Naive thymus-derived CD4-positive, alpha-beta T cell (primary cell): ENCODE results near the gene FBLN1. TPM values are rescaled to one million over a fixed set of nuclear protein-coding genes. Genes with fewer than 3 reads are reported as not detected.
A peak's percentile ranks its signal among the peaks of the same experiment; 100 is the strongest.

Experiments
- ATAC-seq: fragments of 150-1000 bp; cut with Tn5 transposase; 2 replicates; pipeline ENCODE4 v1.10.0; 2021; ENCODE audit warnings: mild to moderate bottlenecking, moderate library complexity
- CTCF ChIA-PET: fragments of 350-600 bp; sonication (Branson Sonifier 250); formaldehyde crosslinking; loops from one replicate; lab custom pipeline; 2021; ENCODE audit warnings: antibody characterized with exemption; lab: Charles Lee
- POLR2A ChIA-PET: fragments of 350-600 bp; sonication (Branson Sonifier 250); formaldehyde crosslinking; loops from one replicate; lab custom pipeline; 2021; ENCODE audit warnings: antibody characterized with exemption, inconsistent platforms; lab: Charles Lee
- DNase-seq, 9 donors: peaks; one replicate each; pipeline versions ENCODE4 v3.0.0 to v3.0.0-alpha.2; 2020 to 2022; ENCODE audit warnings: mixed read lengths in 1 of 9
- H3K27ac ChIP-seq: one replicate; pipeline ENCODE4 v1.7.0; 2013; ENCODE audit warnings: mild to moderate bottlenecking, low read depth, low read length, moderate library complexity
- H3K27me3 ChIP-seq, 2 donors: one replicate each; pipeline ENCODE4 v1.7.0; 2013; ENCODE audit warnings: low read length in 2 of 2, mild to moderate bottlenecking in 2 of 2, moderate library complexity in 2 of 2; ENCODE audit not compliant: control insufficient read depth in 2 of 2, insufficient read depth in 2 of 2
- H3K36me3 ChIP-seq, 3 experiments: 1 replicate in 2 of 3; 2 replicates in 1 of 3; pipeline ENCODE4 v1.7.0; 2013; ENCODE audit warnings: low read length in 3 of 3, mild to moderate bottlenecking in 3 of 3, moderate library complexity in 1 of 3; ENCODE audit not compliant: insufficient read depth in 3 of 3, control insufficient read depth in 2 of 3
- H3K4me1 ChIP-seq, 2 donors: one replicate each; pipeline ENCODE4 v1.7.0; 2013; ENCODE audit warnings: low read length in 2 of 2, mild to moderate bottlenecking in 2 of 2, moderate library complexity in 1 of 2; ENCODE audit not compliant: control insufficient read depth in 2 of 2, insufficient read depth in 2 of 2
- H3K4me3 ChIP-seq: 2 replicates; pipeline ENCODE4 v1.7.0; 2013; ENCODE audit warnings: mild to moderate bottlenecking, low read length
- H3K9me3 ChIP-seq, 3 experiments: 1 replicate in 2 of 3; 2 replicates in 1 of 3; pipeline ENCODE4 v1.7.0; 2013; ENCODE audit warnings: low read length in 3 of 3; ENCODE audit not compliant: control insufficient read depth in 2 of 3
- H3K27ac Mint-ChIP-seq, 9 donors: one replicate each; pipeline ENCODE4 v1.8.0; 2020 to 2022; ENCODE audit warnings: mixed read lengths in 9 of 9, mild to moderate bottlenecking in 8 of 9, moderate library complexity in 5 of 9, inconsistent platforms in 2 of 9
- H3K27me3 Mint-ChIP-seq, 5 donors: one replicate each; pipeline ENCODE4 v1.8.0; 2021 to 2022; ENCODE audit warnings: mixed read lengths in 5 of 5, mild to moderate bottlenecking in 1 of 5
- H3K36me3 Mint-ChIP-seq, 5 donors: one replicate each; pipeline ENCODE4 v1.8.0; 2020 to 2022; ENCODE audit warnings: mixed read lengths in 5 of 5, mild to moderate bottlenecking in 3 of 5, inconsistent platforms in 1 of 5
- H3K4me1 Mint-ChIP-seq, 7 donors: one replicate each; pipeline ENCODE4 v1.8.0; 2020 to 2022; ENCODE audit warnings: mixed read lengths in 7 of 7, mild to moderate bottlenecking in 3 of 7, inconsistent platforms in 1 of 7
- H3K4me3 Mint-ChIP-seq, 10 donors: one replicate each; pipeline ENCODE4 v1.8.0; 2020 to 2022; ENCODE audit warnings: mild to moderate bottlenecking in 10 of 10, mixed read lengths in 10 of 10, moderate library complexity in 6 of 10, inconsistent platforms in 2 of 10
- H3K9me3 Mint-ChIP-seq, 11 donors: one replicate each; pipeline ENCODE4 v1.8.0; 2020 to 2022; ENCODE audit warnings: mixed read lengths in 11 of 11, mild to moderate bottlenecking in 4 of 11, inconsistent platforms in 1 of 11, moderate library complexity in 1 of 11
- intact Hi-C, 2 donors: fragments of 100-400 bp; cut with micrococcal nuclease; formaldehyde crosslinking; loops; one replicate each; pipeline ENCODE4 v1.15.1; 2023
- polyA plus RNA-seq, 2 donors: library from polyadenylated mRNA; unstranded; fragments of 300-500 nt; fragmentation: Illumina TruSeq; gene quantifications; one replicate each; pipeline ENCODE4 v1.2.3, GENCODE V29; 2021
- total RNA-seq, 6 experiments: library from RNA in 5 of 6; stranded (reverse) in 5 of 6; gene quantifications; 1 replicate in 5 of 6; 2 replicates in 1 of 6; pipeline ENCODE4 v1.2.3 and lab custom pipeline; 2021 to 2026

The FBLN1 gene
- total and polyA plus RNA-seq, 7 experiments from 2014 or later: 0.11 to 1.1 TPM; not detected in 5

GRCh38 chr22:45636683-45637082 lies 134.0 kb downstream of the FBLN1 start:
- DNase-seq: no peak
- Mint-ChIP-seq H3K36me3 (no peaks in the 10 kb centered on the region), H3K4me1 (peaks cover 0 to 18% (median 0%) of the 10 kb centered on the region in 7 donors), H3K9me3 (peaks cover 0 to 2% (median 0%) of the 10 kb centered on the region in 11 donors), H3K27me3 (peaks cover 42 to 66% (median 52%) of the 10 kb centered on the region in 5 donors), H3K4me3 (no peak overlapping the region), H3K27ac (no peak overlapping the region)
- H3K4me3 ChIP-seq: no peak overlapping the region
- no peak overlapping the region for H3K27ac ChIP-seq
- no peaks in the 10 kb centered on the region for H3K4me1 ChIP-seq
- peaks cover 3 to 8% of the 10 kb centered on the region in 2 donors for H3K27me3 ChIP-seq
- ATAC-seq: no peak
- H3K36me3 ChIP-seq: no peaks in the 10 kb centered on the region
- intact Hi-C loops: no loop called here
- H3K9me3 ChIP-seq: no peaks in the 10 kb centered on the region
- ChIA-PET CTCF (no interaction called here), POLR2A (no interaction called here)

- Histone ChIP-seq H3K27ac (no peak overlapping the region), H3K36me3 (no peaks in the 10 kb centered on the region), H3K9me3 (no peaks in the 10 kb centered on the region), H3K27me3 (peaks cover 3% of the 10 kb centered on the region in 2 donors), H3K4me1 (no peaks in the 10 kb centered on the region), H3K4me3 (no peak overlapping the region)
- CTCF ChIA-PET: no interaction called here
- intact Hi-C loops: no loop called here
- Mint-ChIP-seq H3K4me3 (no peak overlapping the region), H3K9me3 (no peaks in the 10 kb centered on the region), H3K4me1 (peaks cover 0 to 25% (median 0%) of the 10 kb centered on the region in 7 donors), H3K27me3 (peaks cover 46 to 65% (median 48%) of the 10 kb centered on the region in 5 donors), H3K36me3 (no peaks in the 10 kb centered on the region), H3K27ac (no peak overlapping the region)
- ATAC-seq: no peak
- no peak for DNase-seq
- POLR2A ChIA-PET: no interaction called here
Measured at GRCh38 chr22:45638197-45638596, 135.5 kb downstream of the FBLN1 start.

GRCh38 chr22:45638834-45639746 lies 136.4 kb downstream of the FBLN1 start:
- H3K9me3 ChIP-seq: no peaks in the 10 kb centered on the region
- Mint-ChIP-seq H3K4me1 (peaks cover 0 to 25% (median 0%) of the 10 kb centered on the region in 7 donors), H3K36me3 (no peaks in the 10 kb centered on the region), H3K27ac (peak overlapping the region in 2 of 9 donors; percentile 43 to 46), H3K9me3 (no peaks in the 10 kb centered on the region), H3K27me3 (peaks cover 41 to 65% (median 46%) of the 10 kb centered on the region in 5 donors), H3K4me3 (peak overlapping the region in 1 of 10 donors; percentile 37)
- H3K27me3 ChIP-seq: peaks cover 3% of the 10 kb centered on the region in 2 donors
- DNase-seq (no peak), ATAC-seq (peak; percentile 67)
- no peaks in the 10 kb centered on the region for H3K36me3 ChIP-seq
- intact Hi-C loops: no loop called here
- CTCF ChIA-PET: interaction anchor here (0.6 kb wide), 1 partner anchor 674 kb away, joined by 3 read pairs; no protein-coding TSS in a partner anchor
- no peak overlapping the region for H3K4me3 ChIP-seq
- H3K4me1 ChIP-seq: no peaks in the 10 kb centered on the region
- H3K27ac ChIP-seq: no peak overlapping the region
- POLR2A ChIA-PET: no interaction called here

GRCh38 chr22:45639747-45640102 lies 137.0 kb downstream of the FBLN1 start:
- peaks cover 3 to 5% of the 10 kb centered on the region in 2 donors for H3K27me3 ChIP-seq
- Mint-ChIP-seq H3K4me3 (peak overlapping the region in 1 of 10 donors; percentile 12), H3K36me3 (no peaks in the 10 kb centered on the region), H3K27me3 (peaks cover 40 to 66% (median 48%) of the 10 kb centered on the region in 5 donors), H3K4me1 (peaks cover 0 to 25% (median 0%) of the 10 kb centered on the region in 7 donors), H3K9me3 (no peaks in the 10 kb centered on the region), H3K27ac (peak overlapping the region in 2 of 9 donors; percentile 9 to 41)
- ATAC-seq (no peak), DNase-seq (no peak)
- H3K36me3 ChIP-seq: no peaks in the 10 kb centered on the region
- H3K4me1 ChIP-seq: no peaks in the 10 kb centered on the region
- POLR2A ChIA-PET: no interaction called here
- no peak overlapping the region for H3K27ac ChIP-seq
- intact Hi-C loops: no loop called here
- H3K4me3 ChIP-seq: no peak overlapping the region
- H3K9me3 ChIP-seq: no peaks in the 10 kb centered on the region
- CTCF ChIA-PET: interaction anchor here (0.6 kb wide), 1 partner anchor 673 kb away, joined by 3 read pairs; no protein-coding TSS in a partner anchor

GRCh38 chr22:45640291-45640940 lies 137.7 kb downstream of the FBLN1 start:
- H3K27me3 Mint-ChIP-seq: peaks cover 45 to 65% (median 51%) of the 10 kb centered on the region in 5 donors
- Histone ChIP-seq H3K9me3 (no peaks in the 10 kb centered on the region), H3K27me3 (peaks cover 1 to 12% of the 10 kb centered on the region in 2 donors), H3K27ac (no peak overlapping the region), H3K4me1 (peaks cover 0 to 6% of the 10 kb centered on the region in 2 donors), H3K36me3 (no peaks in the 10 kb centered on the region), H3K4me3 (no peak overlapping the region)
- intact Hi-C loops: no loop called here
- no peak for DNase-seq
- CTCF ChIA-PET: no interaction called here
- no peak for ATAC-seq
- H3K4me1 Mint-ChIP-seq: peaks cover 0 to 25% (median 0%) of the 10 kb centered on the region in 7 donors
- H3K4me3 Mint-ChIP-seq: no peak overlapping the region
- POLR2A ChIA-PET: no interaction called here
- no peaks in the 10 kb centered on the region for H3K36me3 Mint-ChIP-seq
- no peak overlapping the region for H3K27ac Mint-ChIP-seq
- no peaks in the 10 kb centered on the region for H3K9me3 Mint-ChIP-seq

- H3K4me3 Mint-ChIP-seq: no peak overlapping the region
- H3K36me3 Mint-ChIP-seq: no peaks in the 10 kb centered on the region
- ChIA-PET POLR2A (no interaction called here), CTCF (no interaction called here)
- Histone ChIP-seq H3K4me3 (no peak overlapping the region), H3K27ac (no peak overlapping the region), H3K36me3 (no peaks in the 10 kb centered on the region), H3K27me3 (peaks cover 0 to 13% of the 10 kb centered on the region in 2 donors), H3K4me1 (peaks cover 0 to 7% of the 10 kb centered on the region in 2 donors), H3K9me3 (no peaks in the 10 kb centered on the region)
- no peak for DNase-seq
- peaks cover 0 to 29% (median 0%) of the 10 kb centered on the region in 7 donors for H3K4me1 Mint-ChIP-seq
- intact Hi-C loops: no loop called here
- H3K27me3 Mint-ChIP-seq: peaks cover 45 to 68% (median 51%) of the 10 kb centered on the region in 5 donors
- ATAC-seq: no peak
- no peak overlapping the region for H3K27ac Mint-ChIP-seq
- H3K9me3 Mint-ChIP-seq: no peaks in the 10 kb centered on the region
Measured at GRCh38 chr22:45640941-45641621, 138.4 kb downstream of the FBLN1 start.
